NCI-H1930 (cell line): Measurements from ENCODE around the gene NCAPD2.
A peak's percentile ranks its signal among the peaks of the same experiment; 100 is the strongest.

ENCODE experiments used
- DNase-seq, 2 experiments: peaks; one replicate each; lab custom pipeline; 2025; lab: John Stamatoyannopoulos, UW

Gene NCAPD2

DNA sequence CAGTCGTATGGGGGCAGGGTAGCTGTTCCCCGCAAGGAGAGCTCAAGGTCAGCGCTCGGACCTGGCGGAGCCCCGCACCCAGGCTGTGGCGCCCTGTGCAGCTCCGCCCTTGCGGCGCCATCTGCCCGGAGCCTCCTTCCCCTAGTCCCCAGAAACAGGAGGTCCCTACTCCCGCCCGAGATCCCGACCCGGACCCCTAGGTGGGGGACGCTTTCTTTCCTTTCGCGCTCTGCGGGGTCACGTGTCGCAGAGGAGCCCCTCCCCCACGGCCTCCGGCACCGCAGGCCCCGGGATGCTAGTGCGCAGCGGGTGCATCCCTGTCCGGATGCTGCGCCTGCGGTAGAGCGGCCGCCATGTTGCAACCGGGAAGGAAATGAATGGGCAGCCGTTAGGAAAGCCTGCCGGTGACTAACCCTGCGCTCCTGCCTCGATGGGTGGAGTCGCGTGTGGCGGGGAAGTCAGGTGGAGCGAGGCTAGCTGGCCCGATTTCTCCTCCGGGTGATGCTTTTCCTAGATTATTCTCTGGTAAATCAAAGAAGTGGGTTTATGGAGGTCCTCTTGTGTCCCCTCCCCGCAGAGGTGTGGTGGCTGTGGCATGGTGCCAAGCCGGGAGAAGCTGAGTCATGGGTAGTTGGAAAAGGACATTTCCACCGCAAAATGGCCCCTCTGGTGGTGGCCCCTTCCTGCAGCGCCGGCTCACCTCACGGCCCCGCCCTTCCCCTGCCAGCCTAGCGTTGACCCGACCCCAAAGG is 41.2 kb downstream of the NCAPD2 start:
- DNase-seq = peak; percentile 42 to 58

DNA sequence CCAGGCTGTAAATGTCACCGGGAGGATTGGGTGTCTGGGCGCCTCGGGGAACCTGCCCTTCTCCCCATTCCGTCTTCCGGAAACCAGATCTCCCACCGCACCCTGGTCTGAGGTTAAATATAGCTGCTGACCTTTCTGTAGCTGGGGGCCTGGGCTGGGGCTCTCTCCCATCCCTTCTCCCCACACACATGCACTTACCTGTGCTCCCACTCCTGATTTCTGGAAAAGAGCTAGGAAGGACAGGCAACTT is 41.7 kb downstream of the NCAPD2 start:
- no peak for DNase-seq

DNA sequence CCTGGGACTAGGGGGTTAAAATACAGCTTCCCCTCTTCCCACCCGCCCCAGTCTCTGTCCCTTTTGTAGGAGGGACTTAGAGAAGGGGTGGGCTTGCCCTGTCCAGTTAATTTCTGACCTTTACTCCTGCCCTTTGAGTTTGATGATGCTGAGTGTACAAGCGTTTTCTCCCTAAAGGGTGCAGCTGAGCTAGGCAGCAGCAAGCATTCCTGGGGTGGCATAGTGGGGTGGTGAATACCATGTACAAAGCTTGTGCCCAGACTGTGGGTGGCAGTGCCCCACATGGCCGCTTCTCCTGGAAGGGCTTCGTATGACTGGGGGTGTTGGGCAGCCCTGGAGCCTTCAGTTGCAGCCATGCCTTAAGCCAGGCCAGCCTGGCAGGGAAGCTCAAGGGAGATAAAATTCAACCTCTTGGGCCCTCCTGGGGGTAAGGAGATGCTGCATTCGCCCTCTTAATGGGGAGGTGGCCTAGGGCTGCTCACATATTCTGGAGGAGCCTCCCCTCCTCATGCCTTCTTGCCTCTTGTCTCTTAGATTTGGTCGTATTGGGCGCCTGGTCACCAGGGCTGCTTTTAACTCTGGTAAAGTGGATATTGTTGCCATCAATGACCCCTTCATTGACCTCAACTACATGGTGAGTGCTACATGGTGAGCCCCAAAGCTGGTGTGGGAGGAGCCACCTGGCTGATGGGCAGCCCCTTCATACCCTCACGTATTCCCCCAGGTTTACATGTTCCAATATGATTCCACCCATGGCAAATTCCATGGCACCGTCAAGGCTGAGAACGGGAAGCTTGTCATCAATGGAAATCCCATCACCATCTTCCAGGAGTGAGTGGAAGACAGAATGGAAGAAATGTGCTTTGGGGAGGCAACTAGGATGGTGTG is 42.3 kb downstream of the NCAPD2 start:
- no peak for DNase-seq

DNA sequence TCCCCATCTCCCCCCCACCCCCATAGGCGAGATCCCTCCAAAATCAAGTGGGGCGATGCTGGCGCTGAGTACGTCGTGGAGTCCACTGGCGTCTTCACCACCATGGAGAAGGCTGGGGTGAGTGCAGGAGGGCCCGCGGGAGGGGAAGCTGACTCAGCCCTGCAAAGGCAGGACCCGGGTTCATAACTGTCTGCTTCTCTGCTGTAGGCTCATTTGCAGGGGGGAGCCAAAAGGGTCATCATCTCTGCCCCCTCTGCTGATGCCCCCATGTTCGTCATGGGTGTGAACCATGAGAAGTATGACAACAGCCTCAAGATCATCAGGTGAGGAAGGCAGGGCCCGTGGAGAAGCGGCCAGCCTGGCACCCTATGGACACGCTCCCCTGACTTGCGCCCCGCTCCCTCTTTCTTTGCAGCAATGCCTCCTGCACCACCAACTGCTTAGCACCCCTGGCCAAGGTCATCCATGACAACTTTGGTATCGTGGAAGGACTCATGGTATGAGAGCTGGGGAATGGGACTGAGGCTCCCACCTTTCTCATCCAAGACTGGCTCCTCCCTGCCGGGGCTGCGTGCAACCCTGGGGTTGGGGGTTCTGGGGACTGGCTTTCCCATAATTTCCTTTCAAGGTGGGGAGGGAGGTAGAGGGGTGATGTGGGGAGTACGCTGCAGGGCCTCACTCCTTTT is 43.1 kb downstream of the NCAPD2 start:
- no peak for DNase-seq

DNA sequence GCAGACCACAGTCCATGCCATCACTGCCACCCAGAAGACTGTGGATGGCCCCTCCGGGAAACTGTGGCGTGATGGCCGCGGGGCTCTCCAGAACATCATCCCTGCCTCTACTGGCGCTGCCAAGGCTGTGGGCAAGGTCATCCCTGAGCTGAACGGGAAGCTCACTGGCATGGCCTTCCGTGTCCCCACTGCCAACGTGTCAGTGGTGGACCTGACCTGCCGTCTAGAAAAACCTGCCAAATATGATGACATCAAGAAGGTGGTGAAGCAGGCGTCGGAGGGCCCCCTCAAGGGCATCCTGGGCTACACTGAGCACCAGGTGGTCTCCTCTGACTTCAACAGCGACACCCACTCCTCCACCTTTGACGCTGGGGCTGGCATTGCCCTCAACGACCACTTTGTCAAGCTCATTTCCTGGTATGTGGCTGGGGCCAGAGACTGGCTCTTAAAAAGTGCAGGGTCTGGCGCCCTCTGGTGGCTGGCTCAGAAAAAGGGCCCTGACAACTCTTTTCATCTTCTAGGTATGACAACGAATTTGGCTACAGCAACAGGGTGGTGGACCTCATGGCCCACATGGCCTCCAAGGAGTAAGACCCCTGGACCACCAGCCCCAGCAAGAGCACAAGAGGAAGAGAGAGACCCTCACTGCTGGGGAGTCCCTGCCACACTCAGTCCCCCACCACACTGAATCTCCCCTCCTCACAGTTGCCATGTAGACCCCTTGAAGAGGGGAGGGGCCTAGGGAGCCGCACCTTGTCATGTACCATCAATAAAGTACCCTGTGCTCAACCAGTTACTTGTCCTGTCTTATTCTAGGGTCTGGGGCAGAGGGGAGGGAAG is 43.9 kb downstream of the NCAPD2 start:
- peak; percentile 52 to 80 for DNase-seq

DNA sequence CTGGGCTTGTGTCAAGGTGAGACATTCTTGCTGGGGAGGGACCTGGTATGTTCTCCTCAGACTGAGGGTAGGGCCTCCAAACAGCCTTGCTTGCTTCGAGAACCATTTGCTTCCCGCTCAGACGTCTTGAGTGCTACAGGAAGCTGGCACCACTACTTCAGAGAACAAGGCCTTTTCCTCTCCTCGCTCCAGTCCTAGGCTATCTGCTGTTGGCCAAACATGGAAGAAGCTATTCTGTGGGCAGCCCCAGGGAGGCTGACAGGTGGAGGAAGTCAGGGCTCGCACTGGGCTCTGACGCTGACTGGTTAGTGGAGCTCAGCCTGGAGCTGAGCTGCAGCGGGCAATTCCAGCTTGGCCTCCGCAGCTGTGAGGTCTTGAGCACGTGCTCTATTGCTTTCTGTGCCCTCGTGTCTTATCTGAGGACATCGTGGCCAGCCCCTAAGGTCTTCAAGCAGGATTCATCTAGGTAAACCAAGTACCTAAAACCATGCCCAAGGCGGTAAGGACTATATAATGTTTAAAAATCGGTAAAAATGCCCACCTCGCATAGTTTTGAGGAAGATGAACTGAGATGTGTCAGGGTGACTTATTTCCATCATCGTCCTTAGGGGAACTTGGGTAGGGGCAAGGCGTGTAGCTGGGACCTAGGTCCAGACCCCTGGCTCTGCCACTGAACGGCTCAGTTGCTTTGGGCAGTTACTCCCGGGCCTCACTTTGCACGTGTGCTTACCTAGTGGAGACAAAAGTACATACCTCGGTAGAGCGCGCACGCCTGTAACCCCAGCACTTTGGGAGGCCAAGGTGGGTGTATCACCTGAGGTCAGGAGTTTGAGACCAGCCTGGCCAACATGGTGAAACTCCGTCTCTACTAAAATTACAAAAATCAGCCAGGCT is 44.8 kb downstream of the NCAPD2 start:
- no peak for DNase-seq

DNA sequence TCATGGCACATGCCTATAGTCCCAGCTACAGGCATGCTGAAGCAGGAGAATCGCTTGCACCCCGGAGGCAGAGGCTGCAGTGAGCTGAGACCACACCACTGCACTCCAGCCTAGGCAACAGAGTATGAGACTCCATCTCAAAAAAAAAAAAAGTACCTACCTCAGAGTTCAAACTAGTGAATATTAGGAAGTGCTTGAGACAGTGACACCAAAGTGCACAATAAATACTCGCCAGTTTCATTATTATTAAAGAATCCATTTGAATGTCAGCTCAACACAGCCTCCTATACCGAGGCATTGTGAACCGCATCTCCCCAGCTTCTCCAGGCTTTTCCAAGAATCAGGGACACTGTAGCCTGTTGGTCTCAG is 45.4 kb downstream of the NCAPD2 start:
- no peak for DNase-seq

DNA sequence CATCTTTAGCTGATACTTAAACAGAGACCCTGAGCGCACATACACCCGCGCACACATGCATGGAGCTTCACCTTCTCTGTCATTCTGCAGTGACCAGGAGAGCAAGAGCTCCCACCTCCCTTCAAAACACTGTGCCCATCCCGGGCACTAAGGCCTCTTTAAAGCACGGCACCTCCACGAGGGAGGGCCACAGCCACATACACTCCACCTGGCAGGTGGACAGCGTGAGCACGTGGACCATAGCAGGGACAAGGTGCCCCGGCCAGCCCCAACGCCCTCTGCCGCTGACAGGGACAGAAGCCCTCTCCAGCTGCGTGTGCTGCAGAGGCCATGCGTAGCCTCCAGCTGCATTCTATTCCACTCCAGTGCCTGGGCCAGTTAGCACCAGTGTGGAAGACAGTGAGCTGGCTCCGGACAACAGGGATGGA is 45.8 kb downstream of the NCAPD2 start:
- no peak for DNase-seq

DNA sequence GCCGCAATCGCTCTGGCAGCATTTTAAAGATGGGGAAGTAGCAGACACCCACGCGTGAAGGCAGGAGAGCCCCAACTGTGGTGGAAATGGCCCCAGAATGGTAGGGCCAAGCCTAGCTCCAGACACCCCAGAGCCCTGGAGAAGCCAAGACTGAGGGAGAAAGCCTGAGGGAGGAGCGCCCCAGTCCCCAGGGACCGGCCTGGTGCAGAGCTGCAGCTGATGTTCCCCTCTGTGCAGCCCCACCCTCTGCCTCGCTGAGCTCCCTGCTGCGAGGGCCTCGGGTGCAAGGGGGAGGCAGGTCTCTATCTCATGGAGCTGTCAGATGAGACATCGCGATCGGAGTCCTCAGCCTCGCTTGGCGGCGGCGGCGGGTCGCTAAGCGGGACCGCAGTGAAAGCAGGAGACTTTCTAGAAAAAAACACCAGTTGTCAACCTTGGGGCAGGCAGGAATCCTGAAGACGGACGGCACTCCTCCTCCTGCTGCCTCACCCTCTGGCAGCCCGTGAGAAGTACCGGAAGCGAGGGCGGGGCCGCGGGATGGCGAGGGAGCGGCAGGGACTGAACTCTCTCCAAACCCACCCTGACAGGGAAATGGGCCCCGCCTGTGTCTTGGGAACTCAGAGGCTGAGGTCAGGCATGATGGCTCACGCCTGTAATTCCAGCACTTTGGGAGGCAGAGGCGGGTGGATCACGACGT is 46.4 kb downstream of the NCAPD2 start:
- DNase-seq = no peak

DNA sequence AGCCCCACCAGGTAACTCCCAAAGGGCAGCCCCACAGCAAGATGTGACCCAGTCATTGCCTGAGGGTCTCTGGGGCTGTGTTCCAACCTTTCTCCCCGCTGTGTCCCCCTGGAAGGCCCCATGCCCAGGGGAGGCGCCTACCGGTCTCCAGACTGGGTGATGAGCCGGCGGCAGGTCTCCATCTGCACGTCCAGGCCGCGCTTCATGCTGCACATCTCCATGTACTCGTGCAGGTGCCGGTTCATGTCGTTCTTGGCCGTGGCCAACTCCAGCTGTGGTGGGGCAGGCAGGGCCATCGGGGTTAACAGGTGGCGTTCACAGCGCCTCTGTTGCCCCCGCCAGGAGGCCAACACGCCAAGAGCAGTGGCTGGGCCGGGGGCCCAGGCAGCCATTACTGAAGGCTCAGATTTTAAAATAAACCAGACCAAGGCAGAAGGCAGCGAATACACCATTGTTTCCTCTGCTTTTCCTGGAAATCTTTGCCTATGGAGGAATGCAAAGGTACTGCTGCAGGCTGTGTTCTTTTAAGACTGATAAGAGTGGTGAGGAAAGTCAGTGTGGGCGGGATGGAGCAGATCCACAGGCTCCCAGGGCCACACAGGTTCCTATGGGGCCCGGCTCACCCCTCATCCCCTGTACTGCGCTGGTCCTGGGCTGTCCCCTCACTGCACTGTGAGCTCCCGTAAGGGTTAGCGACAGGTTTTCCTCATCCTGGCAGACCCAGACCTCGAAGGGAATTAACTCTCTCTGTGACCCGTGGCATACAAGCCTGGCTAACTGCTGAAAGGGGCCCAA is 47.7 kb downstream of the NCAPD2 start:
- no peak for DNase-seq

DNA sequence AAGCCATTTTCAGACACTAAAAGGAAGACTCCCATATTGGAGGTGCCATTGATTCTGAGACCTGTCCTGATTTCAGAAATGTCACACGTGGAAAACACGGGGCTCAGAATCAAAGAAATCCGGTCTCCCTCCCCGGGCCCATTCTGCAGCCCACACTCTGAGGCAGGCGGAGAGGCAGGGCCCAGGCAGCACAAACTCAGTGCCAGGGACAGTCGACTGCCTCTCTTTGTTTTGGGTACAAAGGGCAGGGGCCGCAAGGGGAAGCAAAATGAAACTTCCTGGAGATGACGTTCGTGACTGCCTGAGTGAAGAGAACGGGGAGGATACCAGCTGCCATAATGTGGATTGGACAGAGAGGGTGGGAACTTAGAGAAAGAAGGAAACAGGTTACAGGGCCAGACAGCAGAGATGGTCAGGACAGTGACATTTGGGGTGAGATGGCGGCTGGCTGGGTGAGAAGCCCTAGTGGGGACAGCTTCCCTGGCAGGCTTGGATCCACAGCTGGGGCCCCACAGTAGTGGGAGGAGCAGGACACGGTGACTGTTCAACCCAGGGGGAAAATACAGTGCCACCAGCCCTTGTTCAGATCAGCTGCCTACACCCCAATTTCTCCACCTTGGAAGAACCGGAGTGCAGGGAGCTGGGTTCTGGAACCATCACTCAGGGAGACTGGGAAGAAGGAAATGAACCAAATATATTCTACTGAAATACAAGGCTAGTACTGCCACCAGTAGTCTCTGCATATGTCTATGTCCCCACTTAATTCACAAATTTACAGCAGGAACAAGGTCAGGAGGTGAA is 48.5 kb downstream of the NCAPD2 start:
- no peak for DNase-seq

DNA sequence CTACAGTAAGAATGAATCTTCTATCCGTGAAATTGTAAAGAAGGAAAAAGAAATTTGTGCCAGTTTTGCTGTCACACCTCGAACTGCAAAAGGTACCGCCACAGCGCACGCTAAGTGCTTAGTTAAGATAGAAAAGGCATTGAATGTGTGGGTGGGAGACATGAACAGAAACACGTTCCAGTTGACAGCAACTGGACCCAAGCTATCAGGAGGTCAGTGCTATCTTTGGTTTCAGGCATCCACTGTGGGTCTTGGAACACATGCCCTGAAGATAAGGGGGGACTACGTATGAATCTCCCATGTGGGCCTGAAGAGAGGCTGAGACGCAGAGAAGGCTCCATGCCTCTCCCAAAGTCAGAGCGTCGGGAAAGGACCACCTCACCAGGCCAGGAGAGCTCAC is 52.1 kb downstream of the NCAPD2 start:
- no peak for DNase-seq

DNA sequence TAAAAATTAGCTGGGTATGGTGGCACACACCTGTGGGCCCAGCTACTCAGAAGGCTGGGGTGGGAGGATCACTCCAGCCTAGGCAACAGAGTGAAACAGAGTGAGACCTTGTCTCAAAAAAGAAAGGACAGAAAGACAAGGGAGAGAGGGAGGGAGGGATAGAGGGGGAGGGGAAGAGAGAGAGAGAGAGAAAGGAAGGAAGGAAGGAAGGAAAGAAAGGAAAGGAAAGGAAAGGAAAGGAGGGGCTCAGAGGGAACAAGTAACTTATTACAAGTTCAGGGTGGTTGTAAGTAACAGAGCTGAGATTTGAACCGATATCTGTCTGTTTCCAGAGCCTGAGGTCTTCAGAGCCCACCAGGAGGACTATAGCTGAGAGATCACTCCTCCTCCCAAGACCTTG is 53.7 kb downstream of the NCAPD2 start:
- DNase-seq = no peak

DNA sequence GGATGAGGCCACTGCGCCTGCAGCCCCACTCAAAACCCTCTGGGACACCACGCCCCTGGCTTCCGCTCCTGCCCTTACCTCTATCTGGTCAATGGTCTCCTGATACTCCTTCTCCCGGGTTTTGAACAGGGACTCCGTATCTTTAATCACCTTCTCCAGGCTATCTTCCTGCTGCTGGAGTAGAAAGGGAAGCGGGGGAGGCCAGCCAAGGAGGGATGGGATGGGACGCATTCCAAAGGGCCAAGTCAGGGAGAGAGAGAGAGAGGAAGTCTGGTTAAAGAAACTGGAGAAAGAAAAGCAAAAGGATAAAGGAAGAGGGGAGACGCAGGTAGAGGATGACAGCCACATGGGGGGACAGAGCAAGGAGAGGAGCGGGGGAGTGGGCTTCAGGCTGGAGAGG is 54.1 kb downstream of the NCAPD2 start:
- DNase-seq = no peak

DNA sequence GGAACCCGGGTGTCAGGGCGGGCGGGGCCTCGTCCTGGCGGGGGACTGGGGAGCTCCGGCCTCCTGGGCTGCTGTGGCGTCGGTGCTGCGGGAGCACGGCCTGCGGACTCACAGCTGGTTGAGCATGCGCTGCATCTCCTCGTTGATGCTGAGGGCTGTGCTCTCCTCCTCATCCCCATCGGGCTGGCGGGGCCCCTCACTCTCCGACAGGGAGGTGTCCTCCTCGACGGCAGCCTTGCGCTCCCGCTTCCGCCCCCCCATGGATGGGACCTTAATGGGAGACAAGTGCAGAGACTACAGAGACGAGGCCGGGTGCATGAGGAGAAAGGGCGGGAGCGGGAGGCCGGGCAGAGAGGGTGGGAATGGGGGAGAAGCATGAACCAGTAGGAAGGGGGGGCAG is 54.7 kb downstream of the NCAPD2 start:
- no peak for DNase-seq

DNA sequence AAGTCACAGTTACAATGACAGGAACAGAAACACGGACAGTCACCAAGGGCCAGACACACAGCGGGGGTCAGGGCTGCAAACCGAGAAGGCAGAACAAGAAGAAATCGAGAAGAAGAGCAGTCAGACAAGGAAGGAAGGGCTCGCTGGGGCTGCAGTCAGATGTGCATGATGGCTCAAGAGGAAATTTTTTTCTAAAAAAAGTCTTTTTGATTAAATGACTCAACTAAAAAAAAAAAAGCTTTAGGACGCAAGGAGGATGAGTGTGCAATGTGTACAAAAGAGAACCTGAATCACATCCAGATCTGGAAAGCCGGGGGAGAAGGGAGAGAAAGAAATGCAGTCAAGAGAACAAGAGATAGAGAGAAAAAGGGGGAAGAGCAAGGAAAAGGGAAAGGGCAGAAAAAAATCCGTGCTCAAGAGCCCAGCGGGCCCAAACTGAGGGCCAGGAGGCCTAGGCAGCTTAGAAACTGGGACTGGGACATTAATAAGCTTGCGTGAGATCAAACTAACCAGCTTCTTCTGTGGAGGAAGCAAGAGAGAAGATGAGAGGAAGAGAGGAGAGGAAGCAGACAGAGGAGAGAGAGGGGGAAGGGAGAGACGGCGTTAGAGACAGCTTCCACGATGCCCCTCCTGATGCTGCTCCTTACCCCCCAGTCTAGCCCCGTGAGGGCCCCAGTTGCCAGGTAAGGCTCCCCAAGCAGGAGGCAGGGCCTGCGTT is 55.2 kb downstream of the NCAPD2 start:
- DNase-seq = no peak

DNA sequence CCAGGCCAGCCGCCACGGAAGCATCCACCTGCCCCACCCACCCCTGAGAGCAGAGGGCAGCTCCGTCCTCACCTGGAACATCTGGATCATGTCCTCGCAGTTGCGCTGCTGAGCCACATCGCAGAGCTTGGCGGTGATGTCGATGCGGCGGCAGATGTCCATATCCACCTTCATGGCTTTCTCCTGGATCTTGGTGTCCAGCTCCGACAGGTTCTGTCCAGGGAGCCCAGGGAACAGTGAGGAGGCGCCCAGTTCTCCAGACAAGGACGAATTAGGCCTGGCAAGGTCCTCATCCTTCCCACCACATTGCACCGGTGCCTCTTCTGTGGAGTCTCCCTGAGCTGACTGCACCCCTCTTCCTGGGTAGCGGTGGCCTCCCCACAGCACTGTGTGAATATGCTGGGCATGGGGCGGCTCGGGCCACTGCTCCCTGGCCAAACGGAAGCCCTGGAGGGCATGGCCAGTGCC is 55.8 kb downstream of the NCAPD2 start:
- no peak for DNase-seq
